HPDE6-E6E7 (cell line): ENCODE measurements around the gene VWA5B1.
A peak's percentile ranks its signal among the peaks of the same experiment; 100 is the strongest.
"Not testable (repeated sequence)": the region's sequence is repeated elsewhere in the genome, so short reads cannot be mapped to it uniquely, and the experiment has no call there.

Experiments used
- DNase-seq: peaks from one replicate; pipeline ENCODE4 v3.0.0; 2011; ENCODE audit warnings: missing footprints; ENCODE audit errors: extremely low spot score

VWA5B1 gene

GRCh38 chr1:20280906-20281305, 9.8 kb upstream of the VWA5B1 start:
- DNase-seq: no peak

- no peak for DNase-seq
Observed at GRCh38 chr1:20281801-20282200, 8.9 kb upstream of the VWA5B1 start.

GRCh38 chr1:20282533-20282932, 8.1 kb upstream of the VWA5B1 start:
- no peak for DNase-seq

GRCh38 chr1:20284046-20284445, 6.6 kb upstream of the VWA5B1 start:
- no peak for DNase-seq

- no peak for DNase-seq
Observed at GRCh38 chr1:20284625-20285024, 6.0 kb upstream of the VWA5B1 start.

GRCh38 chr1:20285510-20285909, 5.2 kb upstream of the VWA5B1 start:
- DNase-seq: no peak

GRCh38 chr1:20287696-20288095, 3.0 kb upstream of the VWA5B1 start:
- not testable (repeated sequence) for DNase-seq

GRCh38 chr1:20291645-20292084, 990 bp downstream of the VWA5B1 start:
- no peak for DNase-seq

GRCh38 chr1:20298626-20299025, 8.0 kb downstream of the VWA5B1 start:
- DNase-seq: no peak

GRCh38 chr1:20301463-20302107, 10.9 kb downstream of the VWA5B1 start:
- no peak for DNase-seq

GRCh38 chr1:20302108-20302471, 11.4 kb downstream of the VWA5B1 start:
- DNase-seq: peak; percentile 14

GRCh38 chr1:20307026-20307425, 16.4 kb downstream of the VWA5B1 start:
- DNase-seq: no peak

GRCh38 chr1:20308569-20308968, 17.9 kb downstream of the VWA5B1 start:
- DNase-seq: no peak

- DNase-seq: no peak
Observed at GRCh38 chr1:20311289-20311688, 20.6 kb downstream of the VWA5B1 start.

GRCh38 chr1:20312310-20312709, 21.6 kb downstream of the VWA5B1 start:
- DNase-seq: no peak

GRCh38 chr1:20312818-20313217, 22.1 kb downstream of the VWA5B1 start:
- no peak for DNase-seq

- DNase-seq: no peak
Observed at GRCh38 chr1:20317471-20317870, 26.8 kb downstream of the VWA5B1 start.

GRCh38 chr1:20318521-20318920, 27.8 kb downstream of the VWA5B1 start:
- no peak for DNase-seq

- DNase-seq: no peak
Observed at GRCh38 chr1:20318971-20319370, 28.3 kb downstream of the VWA5B1 start.

- no peak for DNase-seq
Observed at GRCh38 chr1:20319456-20320220, 29.0 kb downstream of the VWA5B1 start.

GRCh38 chr1:20320704-20321103, 30.0 kb downstream of the VWA5B1 start:
- no peak for DNase-seq

- no peak for DNase-seq
Observed at GRCh38 chr1:20321573-20321972, 30.9 kb downstream of the VWA5B1 start.

- DNase-seq: no peak
Observed at GRCh38 chr1:20322081-20322824, 31.6 kb downstream of the VWA5B1 start.
